NOMO-1 treated with DMSO at 0.1 percent for 48 hours (cell line): ENCODE data around the gene AKIRIN2.
A peak's percentile ranks its signal among the peaks of the same experiment; 100 is the strongest.
"Not testable (repeated sequence)": the region's sequence is repeated elsewhere in the genome, so short reads cannot be mapped to it uniquely, and the experiment has no call there.

Experiments used
- DNase-seq: peaks from one replicate; lab custom pipeline; 2025; ENCODE audit not compliant: unreplicated experiment; lab: John Stamatoyannopoulos, UW

The AKIRIN2 gene

GRCh38 chr6:87687893-87688292 lies 14.1 kb downstream of the AKIRIN2 start:
- DNase-seq, result not testable (repeated sequence)

GRCh38 chr6:87687296-87687695 lies 14.7 kb downstream of the AKIRIN2 start:
- no peak for DNase-seq

GRCh38 chr6:87686636-87687205 lies 15.3 kb downstream of the AKIRIN2 start:
- DNase-seq, result not testable (repeated sequence)

GRCh38 chr6:87684895-87685654 lies 17.0 kb downstream of the AKIRIN2 start:
- no peak for DNase-seq

GRCh38 chr6:87683890-87684289 lies 18.1 kb downstream of the AKIRIN2 start:
- no peak for DNase-seq

GRCh38 chr6:87682310-87682709 lies 19.7 kb downstream of the AKIRIN2 start:
- DNase-seq, result peak; percentile 27

GRCh38 chr6:87675004-87675681 lies 26.9 kb downstream of the AKIRIN2 start:
- DNase-seq, result peak; percentile 15

GRCh38 chr6:87674290-87674689 lies 27.7 kb downstream of the AKIRIN2 start:
- DNase-seq, result no peak

- no peak for DNase-seq
Observed at GRCh38 chr6:87673237-87673636, 28.8 kb downstream of the AKIRIN2 start.

- DNase-seq, result no peak
Observed at GRCh38 chr6:87672641-87673040, 29.4 kb downstream of the AKIRIN2 start.

- DNase-seq, result peak; percentile 78
Observed at GRCh38 chr6:87671555-87672029, 30.4 kb downstream of the AKIRIN2 start.

GRCh38 chr6:87670707-87671106 lies 31.3 kb downstream of the AKIRIN2 start:
- DNase-seq, result no peak

- DNase-seq, result no peak
Observed at GRCh38 chr6:87669051-87669450, 33.0 kb downstream of the AKIRIN2 start.

GRCh38 chr6:87668013-87668412 lies 34.0 kb downstream of the AKIRIN2 start:
- no peak for DNase-seq

- DNase-seq, result no peak
Observed at GRCh38 chr6:87667032-87667431, 35.0 kb downstream of the AKIRIN2 start.

GRCh38 chr6:87664921-87665485 lies 37.0 kb downstream of the AKIRIN2 start:
- DNase-seq, result no peak

GRCh38 chr6:87663434-87663833 lies 38.6 kb downstream of the AKIRIN2 start:
- no peak for DNase-seq

- DNase-seq, result no peak
Observed at GRCh38 chr6:87661503-87661902, 40.5 kb downstream of the AKIRIN2 start.

GRCh38 chr6:87661016-87661415 lies 41.0 kb downstream of the AKIRIN2 start:
- DNase-seq, result peak; percentile 51

GRCh38 chr6:87660226-87660911 lies 41.7 kb downstream of the AKIRIN2 start:
- DNase-seq, result no peak

- DNase-seq, result no peak
Observed at GRCh38 chr6:87658516-87658915, 43.5 kb downstream of the AKIRIN2 start.
